ENCODE measurements around the gene EXOC3L1. TPM values are rescaled to one million over a fixed set of nuclear protein-coding genes. Genes with fewer than 3 reads are reported as not detected.

EXOC3L1 gene
- polyA plus RNA-seq, 2 of the 4 experiments (the other 2 are of a cell fraction) = 0.06 TPM; not detected in 1

DNA sequence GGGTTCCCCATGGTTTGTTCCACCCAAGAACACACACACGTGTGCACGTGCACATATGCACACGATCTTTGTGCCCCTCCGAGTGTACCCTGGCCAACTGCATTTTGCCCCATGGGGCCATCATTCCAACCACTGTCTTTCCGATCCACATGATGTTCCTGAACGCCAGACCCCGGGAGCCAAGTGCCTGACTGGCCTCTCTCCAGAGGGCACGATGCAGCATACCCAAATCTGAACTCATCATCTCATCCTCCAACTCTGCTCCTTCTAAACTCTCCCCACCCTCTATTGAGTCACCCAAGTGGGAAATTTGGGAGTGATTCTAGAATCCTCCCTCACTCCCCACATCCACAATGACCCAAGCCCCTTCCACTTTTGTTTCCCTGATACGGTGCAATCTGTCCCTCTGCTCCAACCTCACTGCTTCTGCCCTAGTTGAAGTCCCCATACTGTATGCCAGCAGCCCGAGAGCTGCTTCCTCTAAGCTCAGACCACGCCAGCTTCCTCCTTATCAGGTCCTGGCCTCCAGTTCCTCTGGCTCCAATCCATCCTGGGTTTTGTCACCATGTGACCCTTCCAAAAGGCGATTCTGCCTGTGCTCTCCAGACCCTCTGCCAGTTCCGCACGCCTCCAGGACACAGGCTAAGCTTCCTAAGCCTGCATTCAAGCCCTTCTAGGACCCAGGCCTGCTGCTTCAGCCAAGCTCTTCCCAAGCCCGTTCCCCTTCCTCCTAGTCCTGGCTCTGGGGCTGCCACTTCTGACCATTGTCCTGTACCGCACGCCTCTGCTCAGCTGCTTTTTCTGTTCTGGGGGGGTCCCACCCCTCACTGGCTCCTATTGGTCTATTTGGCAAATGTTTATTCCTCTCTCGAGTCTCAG, 26.9 kb upstream of the EXOC3L1 start:
- WGBS (ENCODE audit: missing lambda C conversion rate) = 78% methylated on average over 18 of the region's 18 CpGs
- H3K4me2 ChIP-seq = no peak overlapping the region
- no peak; a peak in 2 of 6 replicates for ATAC-seq
- ChIA-PET CTCF (interaction anchor here (0.6 to 1.2 kb wide), 4 partner anchors 12 to 19 kb away, joined by 3 to 4 read pairs (median 3); no protein-coding TSS in a partner anchor), POLR2A (interaction anchor here (0.8 to 1.2 kb wide), 2 partner anchors 9 to 10 kb away, joined by 3 read pairs; no protein-coding TSS in a partner anchor)
- FAIRE-seq = no peak
- no peak for DNase-seq (ENCODE audit: low read depth in 1 of 2, low spot score in 1 of 2)
- no peak overlapping the region for H3K4me3 ChIP-seq
- H3K9me3 ChIP-seq = no peaks in the 10 kb centered on the region
- TF ChIP-seq SREBF2 (IDR thresholded peaks at IDR 0.05) = no peak
- TF ChIP-seq JUNB (IDR thresholded peaks at IDR 0.05) = no peak
- no peak for TF ChIP-seq EHF (CRISPR knock-in tag; IDR thresholded peaks at IDR 0.05)
- TF ChIP-seq TFCP2L1 (CRISPR knock-in tag; IDR thresholded peaks at IDR 0.05) = no peak
- TF ChIP-seq, protein P1, sequence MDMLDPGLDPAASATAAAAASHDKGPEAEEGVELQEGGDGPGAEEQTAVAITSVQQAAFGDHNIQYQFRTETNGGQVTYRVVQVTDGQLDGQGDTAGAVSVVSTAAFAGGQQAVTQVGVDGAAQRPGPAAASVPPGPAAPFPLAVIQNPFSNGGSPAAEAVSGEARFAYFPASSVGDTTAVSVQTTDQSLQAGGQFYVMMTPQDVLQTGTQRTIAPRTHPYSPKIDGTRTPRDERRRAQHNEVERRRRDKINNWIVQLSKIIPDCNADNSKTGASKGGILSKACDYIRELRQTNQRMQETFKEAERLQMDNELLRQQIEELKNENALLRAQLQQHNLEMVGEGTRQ (IDR thresholded peaks at IDR 0.05) = no peak
- TF ChIP-seq CBX2 (IDR thresholded peaks at IDR 0.05; ENCODE audit: borderline replicate concordance, low read depth) = no peak
- TF ChIP-seq TP53 (CRISPR knock-in tag; IDR thresholded peaks at IDR 0.05) = no peak
- TF ChIP-seq FOXS1 (CRISPR knock-in tag; IDR thresholded peaks at IDR 0.05) = no peak
- TF ChIP-seq JUN (IDR thresholded peaks at IDR 0.05) = no peak
- TF ChIP-seq RFX5 (IDR thresholded peaks at IDR 0.05) = no peak
- no peak for TF ChIP-seq HEYL (CRISPR knock-in tag; IDR thresholded peaks at IDR 0.05)
- TF ChIP-seq, protein P2, sequence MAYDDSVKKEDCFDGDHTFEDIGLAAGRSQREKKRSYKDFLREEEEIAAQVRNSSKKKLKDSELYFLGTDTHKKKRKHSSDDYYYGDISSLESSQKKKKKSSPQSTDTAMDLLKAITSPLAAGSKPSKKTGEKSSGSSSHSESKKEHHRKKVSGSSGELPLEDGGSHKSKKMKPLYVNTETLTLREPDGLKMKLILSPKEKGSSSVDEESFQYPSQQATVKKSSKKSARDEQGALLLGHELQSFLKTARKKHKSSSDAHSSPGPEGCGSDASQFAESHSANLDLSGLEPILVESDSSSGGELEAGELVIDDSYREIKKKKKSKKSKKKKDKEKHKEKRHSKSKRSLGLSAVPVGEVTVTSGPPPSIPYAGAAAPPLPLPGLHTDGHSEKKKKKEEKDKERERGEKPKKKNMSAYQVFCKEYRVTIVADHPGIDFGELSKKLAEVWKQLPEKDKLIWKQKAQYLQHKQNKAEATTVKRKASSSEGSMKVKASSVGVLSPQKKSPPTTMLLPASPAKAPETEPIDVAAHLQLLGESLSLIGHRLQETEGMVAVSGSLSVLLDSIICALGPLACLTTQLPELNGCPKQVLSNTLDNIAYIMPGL (CRISPR knock-in tag; IDR thresholded peaks at IDR 0.05; ENCODE audit: borderline replicate concordance) = no peak
- TF ChIP-seq, protein P3, sequence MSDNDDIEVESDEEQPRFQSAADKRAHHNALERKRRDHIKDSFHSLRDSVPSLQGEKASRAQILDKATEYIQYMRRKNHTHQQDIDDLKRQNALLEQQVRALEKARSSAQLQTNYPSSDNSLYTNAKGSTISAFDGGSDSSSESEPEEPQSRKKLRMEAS (IDR thresholded peaks at IDR 0.05) = no peak
- TF ChIP-seq, protein P4, sequence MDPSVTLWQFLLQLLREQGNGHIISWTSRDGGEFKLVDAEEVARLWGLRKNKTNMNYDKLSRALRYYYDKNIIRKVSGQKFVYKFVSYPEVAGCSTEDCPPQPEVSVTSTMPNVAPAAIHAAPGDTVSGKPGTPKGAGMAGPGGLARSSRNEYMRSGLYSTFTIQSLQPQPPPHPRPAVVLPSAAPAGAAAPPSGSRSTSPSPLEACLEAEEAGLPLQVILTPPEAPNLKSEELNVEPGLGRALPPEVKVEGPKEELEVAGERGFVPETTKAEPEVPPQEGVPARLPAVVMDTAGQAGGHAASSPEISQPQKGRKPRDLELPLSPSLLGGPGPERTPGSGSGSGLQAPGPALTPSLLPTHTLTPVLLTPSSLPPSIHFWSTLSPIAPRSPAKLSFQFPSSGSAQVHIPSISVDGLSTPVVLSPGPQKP (IDR thresholded peaks at IDR 0.05; ENCODE audit: low read depth, low read length) = no peak
- no peak for TF ChIP-seq CHD4 (IDR thresholded peaks at IDR 0.05; ENCODE audit: borderline replicate concordance)
- TF ChIP-seq, protein P5, sequence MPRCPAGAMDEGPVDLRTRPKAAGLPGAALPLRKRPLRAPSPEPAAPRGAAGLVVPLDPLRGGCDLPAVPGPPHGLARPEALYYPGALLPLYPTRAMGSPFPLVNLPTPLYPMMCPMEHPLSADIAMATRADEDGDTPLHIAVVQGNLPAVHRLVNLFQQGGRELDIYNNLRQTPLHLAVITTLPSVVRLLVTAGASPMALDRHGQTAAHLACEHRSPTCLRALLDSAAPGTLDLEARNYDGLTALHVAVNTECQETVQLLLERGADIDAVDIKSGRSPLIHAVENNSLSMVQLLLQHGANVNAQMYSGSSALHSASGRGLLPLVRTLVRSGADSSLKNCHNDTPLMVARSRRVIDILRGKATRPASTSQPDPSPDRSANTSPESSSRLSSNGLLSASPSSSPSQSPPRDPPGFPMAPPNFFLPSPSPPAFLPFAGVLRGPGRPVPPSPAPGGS (IDR thresholded peaks at IDR 0.05) = no peak
- no peak for TF ChIP-seq ZNF302 (CRISPR knock-in tag; IDR thresholded peaks at IDR 0.05)
- no peak for TF ChIP-seq NR3C1 (IDR thresholded peaks at IDR 0.05)
- TF ChIP-seq, protein P6, sequence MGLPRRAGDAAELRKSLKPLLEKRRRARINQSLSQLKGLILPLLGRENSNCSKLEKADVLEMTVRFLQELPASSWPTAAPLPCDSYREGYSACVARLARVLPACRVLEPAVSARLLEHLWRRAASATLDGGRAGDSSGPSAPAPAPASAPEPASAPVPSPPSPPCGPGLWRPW (IDR thresholded peaks at IDR 0.05) = no peak
- no peak for TF ChIP-seq NFE2L2 (conservative IDR thresholded peaks at IDR 0.05; ENCODE audit: low read length)
- no peak overlapping the region for H3K27ac ChIP-seq
- H3K4me1 ChIP-seq = peaks cover 6% of the 10 kb centered on the region; the same call in 1 of the 3 replicates

DNA sequence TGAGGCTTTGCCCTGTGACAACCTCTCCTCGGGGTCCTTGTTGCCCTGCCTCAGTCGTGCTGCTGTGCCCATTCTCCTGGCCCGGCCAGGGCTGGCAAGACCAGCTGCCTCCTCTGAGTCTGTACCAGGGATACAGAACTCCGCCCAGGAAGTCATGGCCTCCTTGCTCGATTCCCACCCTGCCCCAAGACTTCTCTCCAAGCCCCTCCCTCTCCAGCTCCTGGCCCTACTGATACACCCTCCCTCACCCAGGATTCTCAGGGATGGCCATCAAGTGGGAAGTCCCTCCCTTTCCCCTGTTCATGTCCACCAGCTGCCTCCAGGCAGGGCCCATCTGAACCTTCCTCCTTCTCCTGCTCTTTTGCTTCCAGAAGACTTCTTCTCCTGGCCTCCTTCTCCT, 25.8 kb upstream of the EXOC3L1 start:
- no peak for FAIRE-seq

More for the DNA sequence above, 25.8 kb upstream of the EXOC3L1 start:
- Histone ChIP-seq H3K9me3 (no peaks in the 10 kb centered on the region), H3K27ac (no peak overlapping the region), H3K4me2 (no peak overlapping the region), H3K4me3 (no peak overlapping the region), H3K4me1 (peaks cover 6% of the 10 kb centered on the region; the same call in 1 of the 3 replicates)
- 50% methylated on average over 5 of the region's 5 CpGs for WGBS (ENCODE audit: missing lambda C conversion rate)
- DNase-seq (ENCODE audit: low read depth in 1 of 2, low spot score in 1 of 2) = no peak
- no peak for TF ChIP-seq ZSCAN20 (CRISPR knock-in tag; IDR thresholded peaks at IDR 0.05)
- TF ChIP-seq ESRRA (IDR thresholded peaks at IDR 0.05; ENCODE audit: borderline replicate concordance, low read length) = no peak
- TF ChIP-seq CHD4 (IDR thresholded peaks at IDR 0.05; ENCODE audit: borderline replicate concordance) = no peak
- TF ChIP-seq, protein P7, sequence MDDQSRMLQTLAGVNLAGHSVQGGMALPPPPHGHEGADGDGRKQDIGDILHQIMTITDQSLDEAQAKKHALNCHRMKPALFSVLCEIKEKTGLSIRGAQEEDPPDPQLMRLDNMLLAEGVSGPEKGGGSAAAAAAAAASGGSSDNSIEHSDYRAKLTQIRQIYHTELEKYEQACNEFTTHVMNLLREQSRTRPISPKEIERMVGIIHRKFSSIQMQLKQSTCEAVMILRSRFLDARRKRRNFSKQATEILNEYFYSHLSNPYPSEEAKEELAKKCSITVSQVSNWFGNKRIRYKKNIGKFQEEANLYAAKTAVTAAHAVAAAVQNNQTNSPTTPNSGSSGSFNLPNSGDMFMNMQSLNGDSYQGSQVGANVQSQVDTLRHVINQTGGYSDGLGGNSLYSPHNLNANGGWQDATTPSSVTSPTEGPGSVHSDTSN (IDR thresholded peaks at IDR 0.05) = no peak
- no peak for TF ChIP-seq NR3C1 (IDR thresholded peaks at IDR 0.05)
- TF ChIP-seq, protein P8, sequence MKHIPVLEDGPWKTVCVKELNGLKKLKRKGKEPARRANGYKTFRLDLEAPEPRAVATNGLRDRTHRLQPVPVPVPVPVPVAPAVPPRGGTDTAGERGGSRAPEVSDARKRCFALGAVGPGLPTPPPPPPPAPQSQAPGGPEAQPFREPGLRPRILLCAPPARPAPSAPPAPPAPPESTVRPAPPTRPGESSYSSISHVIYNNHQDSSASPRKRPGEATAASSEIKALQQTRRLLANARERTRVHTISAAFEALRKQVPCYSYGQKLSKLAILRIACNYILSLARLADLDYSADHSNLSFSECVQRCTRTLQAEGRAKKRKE (CRISPR knock-in tag; IDR thresholded peaks at IDR 0.05; ENCODE audit: low read depth) = no peak
- no peak for TF ChIP-seq NFE2L2 (conservative IDR thresholded peaks at IDR 0.05; ENCODE audit: low read length)
- TF ChIP-seq ZC3H11A (IDR thresholded peaks at IDR 0.05) = no peak
- ChIA-PET POLR2A (interaction anchor here (0.9 kb wide), 1 partner anchor 69 kb away, joined by 3 read pairs; no protein-coding TSS in a partner anchor), CTCF (interaction anchor here (2.4 to 10.5 kb wide), 2 partner anchors 10 to 19 kb away, joined by 7 to 105 read pairs; partner anchors contain the start of genes E2F4 and ELMO3)
- ATAC-seq = no peak; a peak in 2 of 6 replicates

Measured in A549 (cell line).